GM12878 (cell line): ENCODE measurements around the gene PITRM1. TPM values are rescaled to one million over a fixed set of nuclear protein-coding genes. Genes with fewer than 3 reads are reported as not detected.

ENCODE experiments used
- ATAC-seq: fragments of 200-7000 bp; cut with Tn5 transposase; 3 replicates; pipeline ENCODE4 v1.9.1; 2020; ENCODE audit warnings: mild to moderate bottlenecking, moderate library complexity
- BruUV-seq: library from RNA; stranded (reverse); fragments of 400-500 nt; replicated peaks from 2 replicates; lab custom pipeline; 2021; lab: Mats Ljungman, UMichigan
- CTCF ChIA-PET: fragments of 300-600 bp; sonication (Branson Sonifier 250); formaldehyde crosslinking; extraction: SDS; loops from one replicate; lab custom pipeline; 2021; ENCODE audit warnings: inconsistent platforms; lab: Yijun Ruan, JAX
- POLR2A ChIA-PET: fragments of 350-600 bp; formaldehyde crosslinking; extraction: SDS; loops from one replicate; lab custom pipeline; 2021; ENCODE audit warnings: inconsistent platforms; lab: Charles Lee
- RAD21 ChIA-PET: fragments of 300-600 bp; sonication (Branson Sonifier 250); formaldehyde crosslinking; loops from one replicate; lab custom pipeline; 2023; ENCODE audit warnings: antibody characterized with exemption; ENCODE audit not compliant: unreplicated experiment; lab: Charles Lee
- SMC1A ChIA-PET: fragments of 300-600 bp; sonication (Branson Sonifier 250); formaldehyde crosslinking; loops from one replicate; lab custom pipeline; 2023; ENCODE audit not compliant: unreplicated experiment, uncharacterized antibody; lab: Charles Lee
- DNase-seq: peaks from one replicate; pipeline ENCODE4 v3.0.0-alpha.2; 2011; ENCODE audit warnings: low read depth, low spot score
- FAIRE-seq: peaks from 3 replicates; lab custom pipeline; 2011; peaks lifted over from hg19 to GRCh38; lab: Jason Lieb, UNC
- H2AFZ ChIP-seq: 2 replicates; pipeline ENCODE4 v1.6.0; 2011; ENCODE audit warnings: low read depth, low read length, control low read depth; ENCODE audit not compliant: control insufficient read depth
- H3K27ac ChIP-seq: 2 replicates; pipeline ENCODE4 v1.5.1; 2011; ENCODE audit warnings: control low read depth; ENCODE audit not compliant: control insufficient read depth, insufficient read depth
- H3K27me3 ChIP-seq, 2 experiments: replicated peaks in 1 of 2; 2 replicates each; pipeline versions ENCODE4 v1.6.0 to v1.6.1; 2011; ENCODE audit warnings: low read length in 1 of 2; ENCODE audit not compliant: control insufficient read depth in 2 of 2, insufficient read depth in 2 of 2
- H3K36me3 ChIP-seq, 2 experiments: 2 replicates each; pipeline ENCODE4 v1.5.1; 2011; ENCODE audit warnings: low read length in 1 of 2; ENCODE audit not compliant: control insufficient read depth in 2 of 2, insufficient read depth in 2 of 2
- H3K4me1 ChIP-seq: 2 replicates; pipeline ENCODE4 v1.6.1; 2011; ENCODE audit warnings: mild to moderate bottlenecking, low read length, moderate library complexity, mixed read lengths; ENCODE audit not compliant: control insufficient read depth, insufficient read depth
- H3K4me2 ChIP-seq: 2 replicates; pipeline ENCODE4 v1.6.0; 2011; ENCODE audit warnings: control low read depth; ENCODE audit not compliant: control insufficient read depth, insufficient read depth
- H3K4me3 ChIP-seq: fragments of 200-600 bp; sonication (generic); 2 replicates; pipeline ENCODE4 v1.5.1; 2016
- H3K79me2 ChIP-seq: 2 replicates; pipeline ENCODE4 v1.6.0; 2011; ENCODE audit warnings: low read length; ENCODE audit not compliant: control insufficient read depth, insufficient read depth
- H3K9ac ChIP-seq: 2 replicates; pipeline ENCODE4 v1.8.0; 2011; ENCODE audit warnings: low read length, control low read depth, mixed read lengths; ENCODE audit not compliant: control insufficient read depth, insufficient read depth
- H3K9me3 ChIP-seq: replicated peaks from 3 replicates; pipeline ENCODE4 v1.5.1; 2011; ENCODE audit warnings: mild to moderate bottlenecking, low read length; ENCODE audit not compliant: control insufficient read depth, insufficient read depth
- H4K20me1 ChIP-seq: 2 replicates; pipeline ENCODE4 v1.6.0; 2011; ENCODE audit not compliant: control insufficient read depth, insufficient read depth
- BCL11A ChIP-seq: IDR thresholded peaks from 2 replicates; pipeline ENCODE4 v1.6.1; 2011; ENCODE audit warnings: low read depth, low read length
- CREB1 ChIP-seq: IDR thresholded peaks from 2 replicates; pipeline ENCODE4 v1.6.1; 2012; ENCODE audit warnings: low read depth, mild to moderate bottlenecking, inconsistent platforms
- ESRRA ChIP-seq: IDR thresholded peaks from 2 replicates; pipeline ENCODE4 v1.6.1; 2012; ENCODE audit warnings: mild to moderate bottlenecking, low read length, improper control_type of control experiment
- SMAD1 ChIP-seq: fragments of 450-650 bp; IDR thresholded peaks from 2 replicates; pipeline ENCODE4 v1.6.1; 2018; ENCODE audit warnings: mild to moderate bottlenecking, low read depth; ENCODE audit not compliant: partially characterized antibody
- YY1 ChIP-seq: IDR thresholded peaks from 2 replicates; pipeline ENCODE4 v1.6.1; 2011; ENCODE audit warnings: low read depth, mild to moderate bottlenecking, low read length
- ZNF217 ChIP-seq: fragments of 450-650 bp; IDR thresholded peaks from 2 replicates; pipeline ENCODE4 v1.6.1; 2017; ENCODE audit warnings: antibody characterized with exemption, mild to moderate bottlenecking
- WGBS: methylation state at CpG from one replicate; pipeline ENCODE4 v1.1.6; 2016; ENCODE audit warnings: low lambda C conversion rate; ENCODE audit not compliant: insufficient replicate concordance, insufficient coverage; ENCODE audit errors: missing lambda C conversion rate; 5-methylcytosine and 5-hydroxymethylcytosine counted together
- in situ Hi-C: fragments of 300-500 bp; cut with MboI; formaldehyde crosslinking; loops from 9 replicates; pipeline ENCODE4 v1.14.3; 2018; ENCODE audit warnings: mixed read lengths
- intact Hi-C: fragments of 100-400 bp; cut with micrococcal nuclease; formaldehyde crosslinking; loops from one replicate; pipeline ENCODE4 v1.14.2; 2022; ENCODE audit not compliant: unreplicated experiment
- polyA plus RNA-seq, 11 experiments: library from polyadenylated mRNA; depleted of rRNA in 4 of 11; unstranded in 6 of 11; stranded (reverse) in 5 of 11; fragments of >200 nt; fragmentation: Nextera tagmentation in 4 of 11; fragmentation: Illumina TruSeq in 1 of 11; extraction: Ambion mirVana in 4 of 11; extraction: Trizol in 1 of 11; gene quantifications; 1 replicate in 1 of 11; 2 replicates in 10 of 11; pipeline versions ENCODE4 v1.2.1 to v1.2.3, GENCODE V29; 2011 to 2016; ENCODE audit warnings: inconsistent platforms in 2 of 11, missing spikeins in 2 of 11, low read depth in 1 of 11
- total RNA-seq, 4 experiments: library from RNA; depleted of rRNA in 3 of 4; stranded (reverse); fragments of >200 nt in 3 of 4; fragmentation: Illumina TruSeq in 1 of 4; extraction: Trizol in 1 of 4; gene quantifications; 2 replicates each; pipeline versions ENCODE4 v1.2.1 to v1.2.3, GENCODE V29; 2013 to 2021
- TF ChIP-seq, protein P1 (sequence below): fragments of 450-650 bp; IDR thresholded peaks from 2 replicates; pipeline ENCODE4 v1.6.1; 2017; ENCODE audit warnings: antibody characterized with exemption, mild to moderate bottlenecking, moderate library complexity
- TF ChIP-seq, protein P2 (sequence below): fragments of 450-650 bp; formaldehyde crosslinking; IDR thresholded peaks from 2 replicates; pipeline ENCODE4 v1.4.0; 2020; ENCODE audit warnings: mild to moderate bottlenecking, moderate library complexity
- TF ChIP-seq, protein P3 (sequence below): fragments of 450-650 bp; IDR thresholded peaks from 2 replicates; pipeline ENCODE4 v1.6.1; 2017; ENCODE audit warnings: mild to moderate bottlenecking

Gene PITRM1
- total and polyA plus RNA-seq, 10 of the 15 experiments (the other 5 are each of a cell fraction or from before 2014, with no cell fraction given): 15.5 to 53.0 (median 45.0) TPM

DNA sequence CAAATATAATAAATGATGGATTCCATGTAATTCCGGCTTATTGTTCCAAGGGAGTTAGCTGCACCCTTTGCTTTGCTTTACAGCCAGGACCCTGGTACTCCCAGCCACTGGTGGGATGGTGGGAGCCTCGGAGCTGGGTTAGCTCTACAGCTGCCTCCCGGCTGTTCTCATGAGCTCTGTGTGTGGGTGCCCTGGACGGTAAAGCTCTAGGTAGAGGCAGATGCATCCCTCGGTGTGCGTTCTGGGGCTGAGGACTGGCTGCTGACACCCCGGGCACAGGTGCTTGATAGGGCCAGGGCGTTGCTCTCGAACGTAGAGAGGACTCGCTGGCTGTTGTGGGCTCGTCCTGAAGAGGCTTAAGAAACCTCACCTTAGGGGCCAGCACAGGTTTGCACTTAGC, 55.1 kb downstream of the PITRM1 start:
- ChIA-PET RAD21 (no interaction called here), POLR2A (no interaction called here), CTCF (no interaction called here), SMC1A (no interaction called here)
- intact Hi-C loops: no loop called here
- FAIRE-seq (no peak), ATAC-seq (no peak), DNase-seq (no peak)
- TF ChIP-seq ESRRA (no peak), CREB1 (no peak)
- TF ChIP-seq, protein P1, sequence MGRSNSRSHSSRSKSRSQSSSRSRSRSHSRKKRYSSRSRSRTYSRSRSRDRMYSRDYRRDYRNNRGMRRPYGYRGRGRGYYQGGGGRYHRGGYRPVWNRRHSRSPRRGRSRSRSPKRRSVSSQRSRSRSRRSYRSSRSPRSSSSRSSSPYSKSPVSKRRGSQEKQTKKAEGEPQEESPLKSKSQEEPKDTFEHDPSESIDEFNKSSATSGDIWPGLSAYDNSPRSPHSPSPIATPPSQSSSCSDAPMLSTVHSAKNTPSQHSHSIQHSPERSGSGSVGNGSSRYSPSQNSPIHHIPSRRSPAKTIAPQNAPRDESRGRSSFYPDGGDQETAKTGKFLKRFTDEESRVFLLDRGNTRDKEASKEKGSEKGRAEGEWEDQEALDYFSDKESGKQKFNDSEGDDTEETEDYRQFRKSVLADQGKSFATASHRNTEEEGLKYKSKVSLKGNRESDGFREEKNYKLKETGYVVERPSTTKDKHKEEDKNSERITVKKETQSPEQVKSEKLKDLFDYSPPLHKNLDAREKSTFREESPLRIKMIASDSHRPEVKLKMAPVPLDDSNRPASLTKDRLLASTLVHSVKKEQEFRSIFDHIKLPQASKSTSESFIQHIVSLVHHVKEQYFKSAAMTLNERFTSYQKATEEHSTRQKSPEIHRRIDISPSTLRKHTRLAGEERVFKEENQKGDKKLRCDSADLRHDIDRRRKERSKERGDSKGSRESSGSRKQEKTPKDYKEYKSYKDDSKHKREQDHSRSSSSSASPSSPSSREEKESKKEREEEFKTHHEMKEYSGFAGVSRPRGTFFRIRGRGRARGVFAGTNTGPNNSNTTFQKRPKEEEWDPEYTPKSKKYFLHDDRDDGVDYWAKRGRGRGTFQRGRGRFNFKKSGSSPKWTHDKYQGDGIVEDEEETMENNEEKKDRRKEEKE: no peak
- Histone ChIP-seq H3K4me3 (no peak overlapping the region), H2AFZ (no peak overlapping the region), H4K20me1 (no peaks in the 10 kb centered on the region), H3K79me2 (no peaks in the 10 kb centered on the region), H3K4me2 (no peak overlapping the region), H3K36me3 (peaks cover 32 to 41% of the 10 kb centered on the region in 2 experiments), H3K27me3 (no peaks in the 10 kb centered on the region), H3K4me1 (no peaks in the 10 kb centered on the region), H3K9ac (no peak overlapping the region), H3K9me3 (no peaks in the 10 kb centered on the region), H3K27ac (no peak overlapping the region)
- WGBS: 96% methylated on average over 12 of the region's 12 CpGs
- no TSS peak for BruUV-seq
- in situ Hi-C loops: no loop called here

DNA sequence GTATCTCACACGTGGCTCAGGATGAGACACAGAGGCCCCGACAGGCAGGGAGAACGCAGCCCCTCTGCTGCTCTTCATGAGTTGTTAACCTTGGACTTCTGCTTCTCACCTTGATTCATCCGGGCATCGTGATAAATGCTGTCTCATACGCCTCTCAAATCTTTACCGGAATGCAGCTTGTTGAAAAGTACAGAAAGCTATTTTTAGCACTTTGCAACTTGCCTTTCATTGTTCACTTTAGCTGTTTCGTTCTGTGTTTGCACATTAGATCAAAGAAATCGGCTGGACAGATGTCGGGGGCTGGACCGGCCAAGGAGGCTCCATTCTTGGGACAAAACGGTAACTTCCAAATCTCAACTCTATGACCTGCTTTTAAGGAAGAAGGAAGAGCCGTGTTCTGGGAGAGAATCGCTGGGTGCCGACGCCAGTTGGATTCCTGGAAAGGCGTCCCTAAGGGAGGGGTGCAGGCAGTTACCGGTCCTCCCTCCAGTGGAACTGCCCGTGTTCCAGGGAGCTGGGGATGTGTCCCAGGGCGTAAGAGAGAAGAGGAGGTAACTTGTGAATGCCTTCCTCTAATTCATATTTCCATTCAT, 56.0 kb downstream of the PITRM1 start:
- Histone ChIP-seq H3K9ac (no peak overlapping the region), H3K9me3 (no peaks in the 10 kb centered on the region), H3K79me2 (no peaks in the 10 kb centered on the region), H3K27ac (no peak overlapping the region), H2AFZ (no peak overlapping the region), H4K20me1 (no peaks in the 10 kb centered on the region), H3K36me3 (peaks cover 32 to 44% of the 10 kb centered on the region in 2 experiments), H3K4me2 (no peak overlapping the region), H3K27me3 (no peaks in the 10 kb centered on the region), H3K4me1 (no peaks in the 10 kb centered on the region), H3K4me3 (no peak overlapping the region)
- RAD21 ChIA-PET: no interaction called here
- FAIRE-seq: no peak
- intact Hi-C loops (no loop called here), in situ Hi-C loops (no loop called here)
- SMC1A ChIA-PET: no interaction called here
- POLR2A ChIA-PET: no interaction called here
- no peak for DNase-seq
- no TSS peak for BruUV-seq
- WGBS: 88% methylated on average over 20 of the region's 20 CpGs
- CTCF ChIA-PET: interaction anchor here (0.5 kb wide), 1 partner anchor 864 kb away, joined by 3 read pairs; no protein-coding TSS in a partner anchor
- ATAC-seq: no peak
- TF ChIP-seq YY1: no peak
- TF ChIP-seq ZNF217: no peak
- no peak for TF ChIP-seq SMAD1
- no peak for TF ChIP-seq BCL11A
- TF ChIP-seq, protein P2, sequence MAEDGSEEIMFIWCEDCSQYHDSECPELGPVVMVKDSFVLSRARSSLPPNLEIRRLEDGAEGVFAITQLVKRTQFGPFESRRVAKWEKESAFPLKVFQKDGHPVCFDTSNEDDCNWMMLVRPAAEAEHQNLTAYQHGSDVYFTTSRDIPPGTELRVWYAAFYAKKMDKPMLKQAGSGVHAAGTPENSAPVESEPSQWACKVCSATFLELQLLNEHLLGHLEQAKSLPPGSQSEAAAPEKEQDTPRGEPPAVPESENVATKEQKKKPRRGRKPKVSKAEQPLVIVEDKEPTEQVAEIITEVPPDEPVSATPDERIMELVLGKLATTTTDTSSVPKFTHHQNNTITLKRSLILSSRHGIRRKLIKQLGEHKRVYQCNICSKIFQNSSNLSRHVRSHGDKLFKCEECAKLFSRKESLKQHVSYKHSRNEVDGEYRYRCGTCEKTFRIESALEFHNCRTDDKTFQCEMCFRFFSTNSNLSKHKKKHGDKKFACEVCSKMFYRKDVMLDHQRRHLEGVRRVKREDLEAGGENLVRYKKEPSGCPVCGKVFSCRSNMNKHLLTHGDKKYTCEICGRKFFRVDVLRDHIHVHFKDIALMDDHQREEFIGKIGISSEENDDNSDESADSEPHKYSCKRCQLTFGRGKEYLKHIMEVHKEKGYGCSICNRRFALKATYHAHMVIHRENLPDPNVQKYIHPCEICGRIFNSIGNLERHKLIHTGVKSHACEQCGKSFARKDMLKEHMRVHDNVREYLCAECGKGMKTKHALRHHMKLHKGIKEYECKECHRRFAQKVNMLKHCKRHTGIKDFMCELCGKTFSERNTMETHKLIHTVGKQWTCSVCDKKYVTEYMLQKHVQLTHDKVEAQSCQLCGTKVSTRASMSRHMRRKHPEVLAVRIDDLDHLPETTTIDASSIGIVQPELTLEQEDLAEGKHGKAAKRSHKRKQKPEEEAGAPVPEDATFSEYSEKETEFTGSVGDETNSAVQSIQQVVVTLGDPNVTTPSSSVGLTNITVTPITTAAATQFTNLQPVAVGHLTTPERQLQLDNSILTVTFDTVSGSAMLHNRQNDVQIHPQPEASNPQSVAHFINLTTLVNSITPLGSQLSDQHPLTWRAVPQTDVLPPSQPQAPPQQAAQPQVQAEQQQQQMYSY: no peak
- TF ChIP-seq, protein P3, sequence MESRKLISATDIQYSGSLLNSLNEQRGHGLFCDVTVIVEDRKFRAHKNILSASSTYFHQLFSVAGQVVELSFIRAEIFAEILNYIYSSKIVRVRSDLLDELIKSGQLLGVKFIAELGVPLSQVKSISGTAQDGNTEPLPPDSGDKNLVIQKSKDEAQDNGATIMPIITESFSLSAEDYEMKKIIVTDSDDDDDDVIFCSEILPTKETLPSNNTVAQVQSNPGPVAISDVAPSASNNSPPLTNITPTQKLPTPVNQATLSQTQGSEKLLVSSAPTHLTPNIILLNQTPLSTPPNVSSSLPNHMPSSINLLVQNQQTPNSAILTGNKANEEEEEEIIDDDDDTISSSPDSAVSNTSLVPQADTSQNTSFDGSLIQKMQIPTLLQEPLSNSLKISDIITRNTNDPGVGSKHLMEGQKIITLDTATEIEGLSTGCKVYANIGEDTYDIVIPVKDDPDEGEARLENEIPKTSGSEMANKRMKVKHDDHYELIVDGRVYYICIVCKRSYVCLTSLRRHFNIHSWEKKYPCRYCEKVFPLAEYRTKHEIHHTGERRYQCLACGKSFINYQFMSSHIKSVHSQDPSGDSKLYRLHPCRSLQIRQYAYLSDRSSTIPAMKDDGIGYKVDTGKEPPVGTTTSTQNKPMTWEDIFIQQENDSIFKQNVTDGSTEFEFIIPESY: no peak
